Activated T-helper 2 cell treated with anti-CD3 and anti-CD28 coated beads, Interferon-gamma antibody, Interleukin-2, Interleukin-4, amounts not matched to agents 10 μg/mL and 5 μg/mL and 100 μg/mL, durations not matched to agents 14 hours and 24 hours and 36 hours (primary cell): ENCODE data around the gene SPATA13. TPM values are rescaled to one million over a fixed set of nuclear protein-coding genes. Genes with fewer than 3 reads are reported as not detected.
"Not testable (repeated sequence)": the region's sequence is repeated elsewhere in the genome, so short reads cannot be mapped to it uniquely, and the experiment has no call there.

Experiments
- DNase-seq: peaks from one replicate; pipeline ENCODE4 v3.0.0; 2021; ENCODE audit warnings: low spot score
- H3K27ac Mint-ChIP-seq: one replicate; pipeline ENCODE4 v1.8.0; 2021; ENCODE audit warnings: mixed read lengths
- H3K27me3 Mint-ChIP-seq: one replicate; pipeline ENCODE4 v1.8.0; 2021; ENCODE audit warnings: low read depth, mixed read lengths
- H3K36me3 Mint-ChIP-seq: one replicate; pipeline ENCODE4 v1.8.0; 2021; ENCODE audit warnings: low read depth, mixed read lengths
- H3K4me1 Mint-ChIP-seq: one replicate; pipeline ENCODE4 v1.8.0; 2021; ENCODE audit warnings: low read depth, mixed read lengths
- H3K4me3 Mint-ChIP-seq: one replicate; pipeline ENCODE4 v1.8.0; 2021; ENCODE audit warnings: low read depth, mild to moderate bottlenecking, moderate library complexity, mixed read lengths
- H3K9me3 Mint-ChIP-seq: one replicate; pipeline ENCODE4 v1.8.0; 2021; ENCODE audit warnings: mixed read lengths
- intact Hi-C: fragments of 100-400 bp; cut with micrococcal nuclease; formaldehyde crosslinking; loops from one replicate; pipeline ENCODE4 v1.15.1; 2023
- total RNA-seq: library from RNA; stranded (reverse); gene quantifications from 2 replicates; pipeline ENCODE4 v1.2.3, GENCODE V29; 2022

The SPATA13 gene
- total RNA-seq, 1 donor from 2014 or later = 44.9 TPM

- H3K27ac Mint-ChIP-seq = no peak overlapping the region
- intact Hi-C loops = no loop called here
- H3K27me3 Mint-ChIP-seq = peaks cover 4% of the 10 kb centered on the region
- DNase-seq = no peak
- no peaks in the 10 kb centered on the region for H3K36me3 Mint-ChIP-seq
- H3K4me1 Mint-ChIP-seq = peaks cover 22% of the 10 kb centered on the region
- H3K9me3 Mint-ChIP-seq = no peaks in the 10 kb centered on the region
- no peak overlapping the region for H3K4me3 Mint-ChIP-seq
These were observed 54.0 kb downstream of the SPATA13 start for GRCh38 chr13:24214528-24214927.

- Mint-ChIP-seq H3K27me3 (peaks cover 4% of the 10 kb centered on the region), H3K9me3 (no peaks in the 10 kb centered on the region), H3K36me3 (no peaks in the 10 kb centered on the region), H3K4me3 (no peak overlapping the region), H3K27ac (no peak overlapping the region), H3K4me1 (peaks cover 24% of the 10 kb centered on the region)
- intact Hi-C loops = no loop called here
- DNase-seq = no peak
These were observed 54.6 kb downstream of the SPATA13 start for GRCh38 chr13:24215126-24215525.

GRCh38 chr13:24215732-24216131 lies 55.2 kb downstream of the SPATA13 start:
- intact Hi-C loops = no loop called here
- Mint-ChIP-seq H3K4me1 (peaks cover 29% of the 10 kb centered on the region), H3K9me3 (no peaks in the 10 kb centered on the region), H3K36me3 (no peaks in the 10 kb centered on the region), H3K27me3 (peaks cover 1% of the 10 kb centered on the region), H3K4me3 (no peak overlapping the region), H3K27ac (no peak overlapping the region)
- no peak for DNase-seq

GRCh38 chr13:24216176-24216575 lies 55.7 kb downstream of the SPATA13 start:
- Mint-ChIP-seq H3K4me1 (peaks cover 29% of the 10 kb centered on the region), H3K36me3 (no peaks in the 10 kb centered on the region)

GRCh38 chr13:24216779-24217178 lies 56.3 kb downstream of the SPATA13 start:
- H3K9me3 Mint-ChIP-seq, DNase-seq, intact Hi-C loops, H3K27me3 Mint-ChIP-seq, H3K27ac Mint-ChIP-seq, H3K4me3 Mint-ChIP-seq, H3K36me3 Mint-ChIP-seq: not testable (repeated sequence)
- peaks cover 29% of the 10 kb centered on the region for H3K4me1 Mint-ChIP-seq

More at GRCh38 chr13:24216176-24216575, 55.7 kb downstream of the SPATA13 start:
- Mint-ChIP-seq H3K27me3 (no peaks in the 10 kb centered on the region), H3K27ac (no peak overlapping the region), H3K4me3 (no peak overlapping the region), H3K9me3 (no peaks in the 10 kb centered on the region)
- intact Hi-C loops = no loop called here
- no peak for DNase-seq

- peaks cover 27% of the 10 kb centered on the region for H3K4me1 Mint-ChIP-seq
- H3K36me3 Mint-ChIP-seq = no peaks in the 10 kb centered on the region
- DNase-seq = no peak
- H3K4me3 Mint-ChIP-seq = no peak overlapping the region
- H3K9me3 Mint-ChIP-seq = no peaks in the 10 kb centered on the region
- no peaks in the 10 kb centered on the region for H3K27me3 Mint-ChIP-seq
- no peak overlapping the region for H3K27ac Mint-ChIP-seq
- intact Hi-C loops = no loop called here
These were observed 57.2 kb downstream of the SPATA13 start for GRCh38 chr13:24217601-24218281.

GRCh38 chr13:24218338-24218737 lies 57.8 kb downstream of the SPATA13 start:
- intact Hi-C loops = no loop called here
- Mint-ChIP-seq H3K4me3 (no peak overlapping the region), H3K9me3 (no peaks in the 10 kb centered on the region), H3K36me3 (no peaks in the 10 kb centered on the region), H3K4me1 (peaks cover 25% of the 10 kb centered on the region), H3K27me3 (no peaks in the 10 kb centered on the region), H3K27ac (no peak overlapping the region)
- DNase-seq = no peak

GRCh38 chr13:24218977-24219376 lies 58.5 kb downstream of the SPATA13 start:
- Mint-ChIP-seq H3K27me3 (no peaks in the 10 kb centered on the region), H3K27ac (no peak overlapping the region), H3K4me3 (no peak overlapping the region), H3K4me1 (peaks cover 25% of the 10 kb centered on the region), H3K9me3 (no peaks in the 10 kb centered on the region), H3K36me3 (no peaks in the 10 kb centered on the region)
- intact Hi-C loops = no loop called here
- no peak for DNase-seq

- Mint-ChIP-seq H3K9me3 (no peaks in the 10 kb centered on the region), H3K4me1 (peaks cover 34% of the 10 kb centered on the region)
These were observed 59.7 kb downstream of the SPATA13 start for GRCh38 chr13:24220086-24220703.

GRCh38 chr13:24221007-24221406 lies 60.5 kb downstream of the SPATA13 start:
- Mint-ChIP-seq H3K4me1 (peaks cover 39% of the 10 kb centered on the region), H3K4me3 (no peak overlapping the region), H3K27ac (no peak overlapping the region), H3K36me3 (no peaks in the 10 kb centered on the region), H3K27me3 (no peaks in the 10 kb centered on the region), H3K9me3 (no peaks in the 10 kb centered on the region)
- DNase-seq = no peak
- intact Hi-C loops = loop anchor here (2.0 to 5.0 kb wide), 2 partner anchors 34 to 60 kb away; partner anchors contain the start of gene SPATA13

More at GRCh38 chr13:24220086-24220703, 59.7 kb downstream of the SPATA13 start:
- intact Hi-C loops = loop anchor here (1.0 to 5.0 kb wide), 5 partner anchors 33 to 299 kb away; partner anchors contain the start of gene SPATA13
- H3K4me3 Mint-ChIP-seq = no peak overlapping the region
- DNase-seq = peak; percentile 32
- no peak overlapping the region for H3K27ac Mint-ChIP-seq
- no peaks in the 10 kb centered on the region for H3K36me3 Mint-ChIP-seq
- H3K27me3 Mint-ChIP-seq = no peaks in the 10 kb centered on the region

GRCh38 chr13:24222756-24223155 lies 62.2 kb downstream of the SPATA13 start:
- no peaks in the 10 kb centered on the region for H3K27me3 Mint-ChIP-seq
- no peaks in the 10 kb centered on the region for H3K9me3 Mint-ChIP-seq
- H3K4me1 Mint-ChIP-seq = peaks cover 29% of the 10 kb centered on the region
- no peak overlapping the region for H3K4me3 Mint-ChIP-seq
- H3K36me3 Mint-ChIP-seq = no peaks in the 10 kb centered on the region
- no peak for DNase-seq
- intact Hi-C loops = loop anchor here (5.0 kb wide), 1 partner anchor 35 kb away; no protein-coding TSS in a partner anchor
- no peak overlapping the region for H3K27ac Mint-ChIP-seq

- H3K4me3 Mint-ChIP-seq = no peak overlapping the region
- intact Hi-C loops = loop anchor here (5.0 kb wide), 1 partner anchor 36 kb away; no protein-coding TSS in a partner anchor
- no peaks in the 10 kb centered on the region for H3K36me3 Mint-ChIP-seq
- no peaks in the 10 kb centered on the region for H3K27me3 Mint-ChIP-seq
- no peak overlapping the region for H3K27ac Mint-ChIP-seq
- H3K4me1 Mint-ChIP-seq = peaks cover 25% of the 10 kb centered on the region
- DNase-seq = no peak
- H3K9me3 Mint-ChIP-seq = no peaks in the 10 kb centered on the region
These were observed 63.1 kb downstream of the SPATA13 start for GRCh38 chr13:24223341-24224231.
